Stimulated activated CD8-positive, alpha-beta memory T cell treated with anti-CD3 and anti-CD28 coated beads, Interleukin-15, amount 100 ng/mL, for 48 hours (primary cell): ENCODE results near the gene FBXO33.

Experiments used
- DNase-seq, 2 donors: peaks; one replicate each; pipeline ENCODE4 v3.0.0-alpha.2; 2020; ENCODE audit warnings: low read depth in 2 of 2

Gene FBXO33

DNA sequence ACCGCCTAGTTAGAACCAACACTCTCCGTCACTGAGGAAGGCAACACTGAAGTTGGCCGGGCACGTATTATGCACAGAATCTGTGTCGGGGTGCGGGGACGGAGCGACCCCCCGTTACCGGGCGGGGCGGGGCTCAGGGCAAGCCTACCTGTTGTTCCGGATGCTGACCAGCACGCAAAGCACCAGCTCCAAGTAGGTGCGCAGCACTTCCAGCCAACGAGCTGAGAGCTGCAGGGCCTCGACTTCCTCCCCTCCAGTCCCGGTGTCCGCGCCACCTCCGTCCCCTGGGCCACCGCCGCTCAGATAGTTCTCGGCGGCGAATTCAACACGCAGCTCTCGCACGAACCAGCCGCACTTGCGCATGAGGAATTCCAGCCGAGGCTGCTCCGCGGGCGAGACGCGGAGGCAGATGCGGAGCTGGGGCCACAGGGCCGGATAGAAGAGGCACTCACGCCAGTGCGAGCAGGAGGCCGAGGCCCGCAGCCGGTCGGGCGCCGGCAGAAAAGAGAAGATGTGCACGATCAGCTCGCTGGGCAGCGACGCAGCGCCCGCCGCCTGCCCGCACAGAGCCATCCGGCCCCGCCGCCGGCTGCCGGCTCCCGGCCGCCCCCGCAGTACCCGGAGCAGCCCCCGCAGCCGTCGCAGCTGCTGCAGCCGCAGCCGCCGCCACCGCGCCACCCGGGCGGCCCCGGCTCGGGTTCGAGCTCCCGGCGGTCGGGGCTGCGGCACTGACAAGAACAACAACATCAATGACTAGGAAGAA lies 636 bp downstream of the FBXO33 start:
- DNase-seq = peak; percentile 15 to 21

DNA sequence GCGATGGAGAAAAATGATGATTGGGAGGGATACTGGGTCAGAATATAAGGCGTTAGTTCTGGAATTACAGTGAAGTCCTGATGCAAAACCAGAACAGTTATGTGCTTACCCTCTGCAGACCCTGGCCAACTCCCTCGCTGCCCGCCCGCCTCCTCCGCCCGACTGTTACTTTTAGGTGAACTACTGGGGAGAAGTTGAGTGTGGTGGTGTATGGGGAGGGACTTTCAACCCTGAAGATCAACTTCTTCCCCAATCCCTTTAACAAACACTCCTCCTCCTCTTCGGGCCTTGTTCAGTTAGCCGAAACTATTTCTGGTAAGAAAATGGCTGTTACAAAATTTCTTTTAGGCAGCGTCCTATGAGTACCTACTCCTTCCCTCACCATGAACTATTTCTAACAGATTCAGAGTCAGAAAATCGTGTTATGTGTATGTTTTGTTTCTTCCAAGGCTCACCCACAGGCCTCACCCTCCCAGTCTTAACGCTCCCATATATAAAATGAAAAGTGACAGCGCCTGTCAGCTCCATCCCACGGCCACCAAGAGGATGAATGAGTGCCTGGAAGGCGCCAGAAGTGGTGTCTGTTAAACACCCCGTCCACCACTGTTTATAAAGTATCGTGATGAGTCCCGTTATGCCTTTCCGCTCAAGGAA lies 1.3 kb downstream of the FBXO33 start:
- no peak for DNase-seq

DNA sequence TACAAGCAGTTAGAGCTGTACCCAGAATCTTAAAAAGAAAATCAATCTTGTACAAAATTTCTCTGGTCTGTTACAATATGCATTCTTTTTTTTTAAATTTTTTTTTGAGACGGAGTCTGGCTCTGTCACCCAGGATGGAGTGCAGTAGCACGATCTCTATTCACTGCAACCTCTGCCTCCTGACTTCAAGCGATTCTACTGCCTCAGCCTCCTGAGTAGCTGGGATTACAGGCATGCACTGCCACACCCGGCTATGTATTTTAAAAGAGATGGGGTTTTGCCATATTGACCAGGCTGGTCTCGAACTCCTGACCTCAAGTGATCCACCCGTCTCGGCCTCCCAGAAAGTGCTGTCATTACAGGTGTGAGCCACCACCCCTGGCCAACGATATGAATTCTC lies 4.1 kb downstream of the FBXO33 start:
- no peak for DNase-seq

DNA sequence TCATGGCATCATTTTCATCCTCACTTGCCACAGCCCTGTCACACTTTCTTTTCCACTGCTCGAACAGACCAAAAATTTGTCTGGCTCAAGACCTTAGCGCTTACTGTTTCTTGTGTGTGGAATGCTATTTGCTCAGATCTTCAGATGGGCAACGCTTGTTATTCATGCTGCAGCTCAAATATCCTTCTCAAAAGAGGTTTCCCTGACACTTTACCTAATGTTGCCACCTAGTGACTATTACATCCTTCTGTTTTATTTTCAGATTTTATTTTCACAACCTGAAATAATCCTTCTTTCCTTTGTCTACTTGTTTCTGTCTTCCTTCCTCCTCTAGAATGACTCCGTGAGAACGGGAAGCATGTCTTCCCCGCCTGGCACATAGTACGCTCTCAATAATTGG lies 5.6 kb downstream of the FBXO33 start:
- DNase-seq = no peak

DNA sequence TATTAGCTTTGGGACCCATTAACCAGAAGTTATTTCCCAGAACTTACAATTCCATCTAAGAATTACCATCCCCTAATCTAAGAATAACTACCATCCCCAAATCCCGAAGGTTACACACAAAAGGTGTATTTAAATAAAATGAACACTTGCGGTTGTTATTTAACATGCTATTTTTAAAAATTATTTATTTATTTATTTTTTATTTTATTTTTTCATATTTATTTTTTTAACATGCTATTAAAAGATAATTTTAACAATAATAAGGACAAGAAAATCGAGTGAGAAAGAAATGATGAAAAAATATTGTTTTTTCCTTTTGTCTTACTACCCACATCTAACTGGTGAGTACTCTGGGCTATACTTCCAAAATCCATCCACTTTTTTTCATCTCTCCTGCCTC lies 6.3 kb downstream of the FBXO33 start:
- no peak for DNase-seq

DNA sequence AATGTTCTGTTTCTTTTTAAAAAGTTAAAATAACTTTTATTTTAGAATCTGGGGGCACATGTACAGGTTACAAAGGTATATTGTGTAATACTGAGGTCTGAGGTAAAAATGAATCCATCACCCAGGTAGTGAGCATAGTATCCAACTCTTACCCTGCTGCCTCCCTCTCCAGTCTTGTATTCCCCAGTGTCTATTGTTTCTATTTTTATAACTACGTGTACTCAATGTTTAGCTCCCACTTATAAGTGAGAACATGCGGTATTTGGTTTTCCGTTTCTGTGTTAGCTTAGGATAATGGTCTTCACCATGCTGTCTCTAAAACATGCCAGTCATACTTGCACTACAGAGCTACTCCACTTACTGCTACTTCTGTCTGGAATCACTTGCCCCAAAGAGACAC lies 8.4 kb downstream of the FBXO33 start:
- DNase-seq = no peak

DNA sequence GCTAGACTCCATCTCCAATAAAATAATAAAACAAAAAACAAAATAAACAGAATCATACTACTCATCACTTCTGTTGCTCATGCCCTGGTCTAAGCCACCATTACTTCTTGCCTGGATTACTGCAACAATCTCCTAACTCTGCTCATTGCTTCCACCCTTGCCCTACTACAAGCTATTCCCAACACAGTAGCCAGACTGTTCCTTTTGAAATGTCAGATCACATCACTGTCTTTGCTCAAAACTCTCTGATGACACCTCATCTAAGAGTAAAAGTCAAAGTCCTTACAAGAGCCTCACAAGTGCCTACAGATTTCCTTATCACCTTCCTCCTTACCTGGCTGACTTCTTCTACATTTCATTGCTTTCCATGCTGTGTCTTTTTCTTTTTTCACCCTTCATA lies 10.0 kb downstream of the FBXO33 start:
- no peak for DNase-seq

DNA sequence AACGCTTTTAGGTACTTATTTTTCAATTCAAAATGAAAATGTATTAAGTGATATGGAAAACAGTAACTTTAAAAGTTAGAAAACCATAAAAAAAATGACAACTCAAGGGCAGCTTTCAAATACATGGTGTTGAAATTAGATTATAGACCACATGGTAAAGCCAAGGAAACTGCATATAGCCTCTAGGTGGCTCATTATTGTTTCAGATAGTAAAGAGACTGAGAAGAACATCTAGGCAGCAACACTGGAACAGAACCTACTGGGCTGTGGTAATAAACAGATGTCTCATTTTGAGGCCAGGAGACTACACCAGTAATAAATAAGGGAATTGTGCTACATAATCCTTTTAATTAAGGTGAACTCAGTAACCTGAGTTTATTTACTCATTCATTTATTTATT lies 13.0 kb downstream of the FBXO33 start:
- DNase-seq = no peak

DNA sequence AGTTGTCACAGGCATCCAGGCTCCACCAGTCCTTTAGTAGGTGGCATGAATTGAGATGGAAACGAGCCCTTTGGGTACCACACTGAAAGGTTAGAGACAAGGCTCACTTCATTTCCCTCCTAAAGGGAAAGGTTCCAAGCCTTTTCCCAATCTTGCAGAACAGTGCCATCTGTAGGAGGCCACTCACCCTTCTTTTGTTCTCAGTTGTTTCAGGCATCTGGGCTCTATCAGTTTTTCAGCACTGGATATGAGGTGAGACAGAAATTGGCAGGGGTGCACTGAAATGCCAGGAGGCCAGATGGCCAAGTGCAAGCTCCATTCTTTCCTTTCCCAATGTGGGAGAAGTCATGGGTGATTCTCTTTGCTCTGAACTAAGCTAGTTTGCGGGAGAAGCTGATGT lies 15.2 kb downstream of the FBXO33 start:
- DNase-seq = no peak

DNA sequence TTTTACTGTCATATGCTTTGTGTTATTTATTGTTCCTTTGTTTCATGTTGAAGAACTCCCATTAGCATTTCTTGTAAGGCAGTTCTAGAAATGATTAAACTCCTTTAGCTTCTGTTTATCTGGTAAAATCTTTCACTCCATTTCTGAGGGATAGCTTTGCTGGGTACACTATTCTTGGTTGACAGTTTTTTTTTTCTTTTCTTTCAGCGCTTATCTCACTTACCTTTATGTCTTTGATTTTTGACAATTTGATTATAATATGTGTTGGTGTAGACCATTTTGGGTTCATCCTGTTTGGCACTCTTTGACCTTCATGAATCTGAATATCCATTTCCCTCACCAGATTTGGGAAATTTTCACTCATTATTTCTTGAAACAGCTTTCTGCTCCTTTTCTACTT lies 16.2 kb downstream of the FBXO33 start:
- DNase-seq = no peak

DNA sequence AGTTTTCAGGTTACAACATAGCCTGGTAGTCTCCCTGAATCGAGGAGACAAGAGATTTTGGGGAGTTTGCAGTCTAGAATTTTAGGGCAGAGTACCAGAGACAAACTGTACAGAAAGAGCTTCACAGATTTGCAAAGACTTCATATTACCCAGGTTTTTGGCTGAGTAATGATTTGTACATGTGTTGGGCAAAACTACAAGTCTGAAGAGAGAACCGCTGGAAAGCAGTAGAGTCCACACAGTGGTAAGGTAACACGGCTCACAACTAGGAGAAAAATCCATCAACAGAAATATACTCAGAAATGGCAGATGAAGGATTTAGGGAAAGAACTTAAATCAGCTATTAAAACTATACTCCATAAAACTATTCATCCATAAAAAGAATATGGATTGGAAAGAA lies 25.7 kb downstream of the FBXO33 start:
- DNase-seq = no peak

DNA sequence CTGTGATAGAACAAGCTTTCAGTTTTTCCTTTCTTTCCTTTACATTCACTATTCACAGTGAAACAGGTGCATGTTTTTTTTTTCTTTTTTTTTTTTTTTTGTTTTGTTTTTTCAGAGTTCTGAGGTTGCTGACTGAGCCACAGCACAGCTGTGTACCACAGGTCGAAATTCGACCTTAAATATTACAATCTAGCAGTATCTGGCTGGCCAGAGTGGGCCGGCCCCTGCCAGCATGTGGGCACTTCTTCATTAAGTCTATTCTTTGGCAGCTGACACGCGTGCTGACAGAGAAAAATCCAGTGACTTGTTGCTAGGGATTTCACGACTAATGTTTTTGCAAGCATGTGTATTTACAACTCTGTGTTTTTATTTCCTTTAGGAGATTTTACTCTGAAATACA lies 33.9 kb downstream of the FBXO33 start:
- no peak for DNase-seq

DNA sequence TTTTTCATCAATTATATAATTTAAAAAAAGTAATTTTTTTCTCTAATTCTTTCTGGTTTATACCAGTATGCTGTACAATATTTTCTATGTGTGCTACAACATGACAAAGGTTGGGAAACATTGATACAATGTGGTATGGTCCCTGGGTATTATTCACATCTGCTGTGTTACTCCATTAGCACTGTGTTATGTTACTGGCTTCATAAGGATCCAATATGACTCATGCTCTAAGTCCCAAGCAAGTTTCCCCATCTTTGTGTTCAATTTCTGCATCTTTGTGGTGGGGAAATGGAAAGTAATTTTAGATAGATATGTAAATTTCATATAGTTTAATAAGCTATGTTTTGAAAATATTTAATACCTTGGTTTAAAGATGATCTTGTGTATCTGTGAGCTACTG lies 35.8 kb downstream of the FBXO33 start:
- DNase-seq = no peak

DNA sequence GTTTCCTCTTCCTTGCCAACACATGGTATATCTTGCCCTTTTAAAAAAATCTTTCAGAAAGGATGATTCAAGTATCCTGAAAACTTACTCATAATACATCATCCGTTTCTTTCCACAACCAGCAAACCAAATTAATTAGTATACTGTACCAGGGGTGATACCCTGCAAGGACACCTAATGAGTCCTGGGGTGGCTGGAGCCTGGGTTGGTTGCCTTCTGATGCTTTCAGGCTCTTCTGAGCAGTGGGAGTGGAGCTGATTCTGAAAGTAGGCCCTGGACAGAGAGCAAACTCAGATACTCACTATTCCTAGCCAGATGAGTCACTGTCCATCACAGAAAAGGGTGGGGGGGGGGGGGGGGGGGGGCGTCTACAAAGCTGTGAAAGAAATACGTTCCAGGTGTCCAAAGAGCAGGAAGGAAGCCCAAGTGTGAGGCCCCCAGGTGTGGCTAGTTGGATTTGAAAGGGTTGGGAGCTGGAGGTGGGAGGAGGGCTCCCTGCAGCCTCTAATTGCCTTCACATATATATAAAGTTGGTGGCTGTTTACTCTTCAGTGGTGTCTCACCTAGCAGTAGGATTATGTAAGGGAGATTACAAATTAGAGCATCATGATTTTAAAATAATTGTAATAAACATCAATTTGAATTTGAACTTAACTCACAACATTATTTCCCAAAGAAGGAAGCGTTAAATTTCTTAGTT lies 36.5 kb downstream of the FBXO33 start:
- no peak for DNase-seq

DNA sequence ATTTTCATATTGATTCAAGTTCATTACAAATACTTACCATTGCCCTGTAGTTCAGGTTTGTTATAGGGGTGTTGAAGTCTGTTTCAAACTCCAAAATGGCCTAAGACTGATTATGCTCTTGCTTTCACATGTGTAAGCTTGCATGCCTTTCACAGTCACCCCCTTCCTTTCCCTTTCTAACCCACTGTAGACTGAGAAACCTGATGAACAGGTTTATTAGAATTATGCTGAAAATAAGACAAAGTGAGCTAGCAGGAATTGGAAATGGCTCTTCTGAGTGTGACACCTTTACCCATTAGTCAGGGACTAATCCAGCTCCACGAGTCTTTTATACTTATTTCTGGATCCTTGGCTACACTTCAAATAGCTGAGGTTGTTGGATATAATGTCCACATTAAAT lies 38.9 kb downstream of the FBXO33 start:
- no peak for DNase-seq

DNA sequence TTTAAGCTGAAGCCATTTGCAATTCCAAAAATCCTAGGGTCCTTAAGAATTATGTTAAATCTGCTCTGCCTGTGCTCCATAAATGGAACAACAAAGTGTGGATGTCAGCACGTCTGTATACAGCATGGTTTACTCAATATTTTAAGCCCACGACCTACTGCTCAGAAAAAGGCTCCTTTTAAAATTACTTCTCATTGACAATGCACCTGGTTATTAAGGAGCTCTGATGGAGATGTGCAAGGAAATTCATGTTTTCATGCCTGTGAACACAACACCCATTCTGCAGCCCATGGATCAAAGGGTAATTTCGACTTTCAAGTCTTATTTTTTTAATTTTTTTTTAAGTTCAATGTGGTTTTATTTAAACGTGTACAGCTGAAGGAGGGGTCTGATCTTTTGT lies 48.1 kb downstream of the FBXO33 start:
- DNase-seq = no peak

DNA sequence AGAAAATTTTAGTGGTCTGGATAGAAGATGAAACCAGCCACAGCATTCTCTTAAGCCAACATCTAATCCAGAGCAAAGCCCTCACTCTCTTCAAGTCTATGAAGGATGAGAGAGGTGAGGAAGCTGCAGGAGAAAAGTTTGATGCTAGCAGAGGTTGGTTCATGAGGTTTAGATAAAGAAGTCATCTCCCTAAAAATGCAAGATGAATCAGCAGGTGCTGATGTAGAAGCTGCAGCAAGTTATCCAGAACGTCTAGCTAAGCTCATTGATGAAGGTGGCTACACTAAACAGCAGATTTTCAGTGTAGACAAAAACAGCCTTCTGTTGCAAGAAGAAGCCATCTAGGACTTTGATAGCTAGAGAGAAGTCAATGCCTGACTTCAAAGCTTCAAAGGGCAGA lies 48.5 kb downstream of the FBXO33 start:
- DNase-seq = no peak

DNA sequence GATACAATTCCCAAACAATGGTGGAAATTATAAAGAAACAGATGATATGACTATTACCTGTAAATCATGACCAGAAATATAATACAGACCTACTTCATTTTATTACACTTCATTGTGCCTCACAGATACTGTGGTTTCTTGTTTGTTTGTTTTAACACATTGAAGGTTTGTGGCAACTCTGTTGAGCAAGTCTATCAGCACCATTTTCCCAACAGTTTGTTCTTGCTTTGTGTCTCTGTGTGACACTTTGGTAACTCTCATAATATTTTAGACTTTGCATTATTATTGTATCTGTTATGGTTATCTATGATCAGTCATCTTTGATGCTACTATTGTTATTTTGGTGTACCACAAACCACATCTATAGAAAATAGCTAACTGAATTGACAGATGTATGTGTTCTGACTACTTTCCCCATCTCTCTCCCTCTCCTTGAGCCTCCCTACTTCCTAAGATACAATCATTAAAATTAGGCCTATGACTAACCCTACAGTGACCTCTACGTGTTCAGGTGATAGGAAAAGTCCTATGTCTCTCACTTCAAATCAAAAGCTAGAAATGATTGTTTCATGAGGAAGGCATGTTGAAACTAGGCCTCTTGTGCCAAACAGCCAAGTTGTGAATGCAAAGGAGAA lies 49.1 kb downstream of the FBXO33 start:
- DNase-seq = no peak

DNA sequence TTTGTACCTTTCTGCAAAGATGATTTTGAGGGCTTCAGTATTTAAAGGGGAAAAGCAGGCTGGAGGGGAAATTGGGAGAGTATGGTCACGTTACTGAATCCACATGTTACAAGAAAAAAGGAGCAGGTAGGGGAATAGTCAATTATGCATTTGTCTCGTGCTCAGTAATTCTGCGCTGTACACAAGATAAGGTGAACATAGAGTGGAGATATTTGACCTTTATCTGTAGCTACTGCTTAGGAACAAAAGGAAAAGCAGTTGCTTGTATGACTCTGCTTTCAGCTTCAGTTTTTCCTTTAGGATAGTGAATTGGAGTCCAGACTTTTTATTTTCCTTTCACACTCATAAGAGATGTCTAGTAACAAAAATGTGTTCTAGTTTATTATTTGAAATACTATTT lies 49.8 kb downstream of the FBXO33 start:
- DNase-seq = no peak

DNA sequence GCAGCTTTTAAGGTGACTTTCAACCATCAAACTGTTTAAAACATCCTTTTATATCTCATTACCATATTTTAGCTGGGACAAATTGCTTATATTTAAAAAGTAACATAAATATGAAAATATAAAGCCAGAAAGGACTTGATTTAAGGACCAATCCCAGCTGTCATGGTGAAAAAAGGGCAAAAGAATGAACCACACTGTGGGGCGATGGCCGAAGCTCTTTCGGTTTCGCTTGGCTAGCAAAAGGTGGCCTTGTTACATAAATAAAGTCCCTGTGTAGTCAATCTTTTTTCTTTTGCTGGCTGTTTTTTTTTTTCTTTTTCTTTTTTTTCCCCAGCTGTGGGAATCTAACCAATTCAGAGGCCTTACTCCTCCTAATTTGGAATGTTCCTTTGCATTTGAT lies 50.9 kb downstream of the FBXO33 start:
- no peak for DNase-seq

DNA sequence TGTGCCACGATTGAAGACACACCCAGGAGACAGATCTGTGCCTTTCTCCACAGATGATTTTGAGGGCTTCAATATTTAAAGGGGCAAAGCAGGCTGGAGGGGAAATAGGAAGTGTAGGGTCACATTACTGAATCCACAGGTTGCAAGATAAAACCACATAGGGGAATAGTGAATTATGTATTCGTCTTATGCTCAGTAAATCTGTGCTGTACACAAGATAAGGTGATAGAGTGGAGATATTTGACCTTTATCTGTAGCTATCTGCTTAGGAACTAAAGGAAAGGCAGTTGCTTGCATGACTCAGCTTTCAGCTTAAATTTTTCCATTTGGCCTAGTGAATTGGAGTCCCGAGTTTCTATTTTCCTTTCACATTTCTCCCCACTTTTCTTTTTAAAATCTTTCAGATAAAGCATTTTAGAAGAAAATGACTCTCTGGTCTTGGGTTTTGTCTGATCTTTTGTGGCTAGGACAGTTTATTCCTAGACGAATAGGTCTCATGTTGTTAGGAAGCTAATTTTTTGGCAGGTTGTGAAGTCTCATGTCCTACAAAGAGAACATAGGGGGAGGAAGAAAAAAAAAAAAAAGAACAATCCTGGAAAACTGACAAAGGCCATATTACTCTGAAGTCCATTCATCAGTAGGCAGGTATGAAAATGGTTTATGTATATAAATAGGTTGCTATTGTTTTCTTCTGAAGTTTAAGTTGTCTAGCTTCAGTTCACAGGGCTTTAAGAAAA lies 55.4 kb downstream of the FBXO33 start:
- no peak for DNase-seq

DNA sequence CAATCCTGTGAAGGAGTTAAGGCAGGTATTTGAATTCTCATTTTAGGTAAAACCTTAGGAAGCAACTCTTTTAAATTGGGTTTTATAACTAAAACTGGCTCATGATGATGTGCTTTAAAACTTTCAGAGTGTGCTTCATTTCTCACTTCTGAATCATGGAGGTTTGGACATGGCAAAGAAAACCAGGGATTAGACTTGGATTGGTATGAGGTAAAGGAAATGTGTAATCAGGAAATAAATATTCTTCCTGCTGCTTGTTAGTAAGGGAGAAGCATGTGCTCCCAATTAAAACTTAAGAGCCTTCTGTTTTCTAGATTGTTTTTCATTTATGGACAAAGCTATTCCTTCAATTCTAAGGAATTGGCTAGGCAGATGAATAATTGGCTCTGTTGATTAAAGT lies 57.4 kb downstream of the FBXO33 start:
- no peak for DNase-seq
